A673 (cell line): ENCODE measurements around the gene EIPR1. TPM values are rescaled to one million over a fixed set of nuclear protein-coding genes. Genes with fewer than 3 reads are reported as not detected.

Experiments used
- BruUV-seq: library from RNA; stranded (reverse); fragments of 400-500 nt; replicated peaks from 2 replicates; lab custom pipeline; 2021; lab: Mats Ljungman, UMichigan
- CTCF ChIA-PET: fragments of 300-600 bp; sonication (Branson Sonifier 250); formaldehyde crosslinking; loops from one replicate; lab custom pipeline; 2022; ENCODE audit warnings: antibody characterized with exemption; lab: Charles Lee
- POLR2A ChIA-PET: fragments of 300-600 bp; sonication (Branson Sonifier 250); formaldehyde crosslinking; loops from one replicate; lab custom pipeline; 2022; ENCODE audit warnings: antibody characterized with exemption; ENCODE audit not compliant: low non-redundant PET; lab: Charles Lee
- DNase-seq: peaks from one replicate; pipeline ENCODE4 v3.0.0-alpha.2; 2015; ENCODE audit warnings: low spot score
- H3K27ac ChIP-seq: fragments of 200-600 bp; sonication (generic); 2 replicates; pipeline ENCODE4 v1.5.1; 2016; ENCODE audit warnings: mixed run types, low read depth, mild to moderate bottlenecking, mixed read lengths, antibody characterized with exemption, low read length; ENCODE audit not compliant: poor library complexity, severe bottlenecking
- H3K27me3 ChIP-seq: fragments of 200-600 bp; sonication (generic); replicated peaks from 2 replicates; pipeline ENCODE4 v1.6.1; 2017; ENCODE audit warnings: mixed run types, low read depth, mild to moderate bottlenecking, mixed read lengths, antibody characterized with exemption, low read length; ENCODE audit not compliant: insufficient read depth, poor library complexity
- H3K36me3 ChIP-seq: fragments of 200-600 bp; sonication (generic); 2 replicates; pipeline ENCODE4 v1.6.1; 2016; ENCODE audit warnings: mixed run types, mild to moderate bottlenecking, mixed read lengths, antibody characterized with exemption, low read length; ENCODE audit not compliant: insufficient read depth, poor library complexity, severe bottlenecking
- H3K4me1 ChIP-seq: fragments of 200-600 bp; sonication (generic); 2 replicates; pipeline ENCODE4 v1.6.1; 2017; ENCODE audit warnings: mixed run types, mild to moderate bottlenecking, mixed read lengths, antibody characterized with exemption, low read length; ENCODE audit not compliant: insufficient read depth, poor library complexity, severe bottlenecking
- H3K4me3 ChIP-seq: fragments of 200-600 bp; sonication (generic); 2 replicates; pipeline ENCODE4 v1.5.1; 2016; ENCODE audit warnings: low read depth, mixed run types, mild to moderate bottlenecking, mixed read lengths, low read length; ENCODE audit not compliant: poor library complexity, severe bottlenecking
- H3K9me3 ChIP-seq: fragments of 200-600 bp; sonication (generic); 2 replicates; pipeline ENCODE4 v1.6.1; 2016; ENCODE audit warnings: mixed run types, low read depth, mild to moderate bottlenecking, mixed read lengths, antibody characterized with exemption, low read length; ENCODE audit not compliant: poor library complexity, severe bottlenecking
- CTCF ChIP-seq: fragments of 300-800, 200-600 bp; sonication (generic); conservative IDR thresholded peaks from 2 replicates; pipeline ENCODE4 v1.5.1; 2017; ENCODE audit warnings: low read depth, mild to moderate bottlenecking, antibody characterized with exemption, low read length, moderate library complexity, mixed read lengths
- EZH2 ChIP-seq: fragments of 200-600 bp; sonication (generic); IDR thresholded peaks from 2 replicates; pipeline ENCODE4 v1.6.1; 2017; ENCODE audit warnings: borderline replicate concordance, low read depth, mild to moderate bottlenecking, mixed read lengths, antibody characterized with exemption, low read length; ENCODE audit not compliant: poor library complexity, severe bottlenecking
- intact Hi-C: fragments of 100-400 bp; cut with micrococcal nuclease; formaldehyde crosslinking; loops from one replicate; pipeline ENCODE4 v1.10.0; 2022; ENCODE audit not compliant: unreplicated experiment
- total RNA-seq: library from RNA; stranded (reverse); gene quantifications from 2 replicates; pipeline ENCODE4 v1.2.3, GENCODE V29; 2021

EIPR1 gene
- total RNA-seq, 1 experiment from 2014 or later = 37.0 TPM

- Histone ChIP-seq H3K36me3 (no peaks in the 10 kb centered on the region), H3K4me1 (peaks cover 20% of the 10 kb centered on the region), H3K27me3 (no peaks in the 10 kb centered on the region), H3K27ac (no peak overlapping the region), H3K9me3 (peaks cover 12% of the 10 kb centered on the region), H3K4me3 (no peak overlapping the region)
- no peak for TF ChIP-seq CTCF
- TF ChIP-seq EZH2 = no peak
- no TSS peak for BruUV-seq
- CTCF ChIA-PET = no interaction called here
- intact Hi-C loops = no loop called here
- POLR2A ChIA-PET = no interaction called here
- DNase-seq = no peak
Observed at GRCh38 chr2:3270095-3270478, 107.5 kb downstream of the EIPR1 start.

- H3K4me1 ChIP-seq = peaks cover 21% of the 10 kb centered on the region
- no peak overlapping the region for H3K4me3 ChIP-seq
- TF ChIP-seq EZH2 (no peak), CTCF (no peak)
- no peaks in the 10 kb centered on the region for H3K36me3 ChIP-seq
- DNase-seq = no peak
- no peaks in the 10 kb centered on the region for H3K27me3 ChIP-seq
- peaks cover 8% of the 10 kb centered on the region for H3K9me3 ChIP-seq
- no peak overlapping the region for H3K27ac ChIP-seq
- intact Hi-C loops = no loop called here
- CTCF ChIA-PET = no interaction called here
- POLR2A ChIA-PET = no interaction called here
- BruUV-seq = no TSS peak
Observed at GRCh38 chr2:3269425-3270094, 108.1 kb downstream of the EIPR1 start.

GRCh38 chr2:3268705-3269029, 109.0 kb downstream of the EIPR1 start:
- no peak for DNase-seq
- TF ChIP-seq CTCF (no peak), EZH2 (no peak)
- ChIA-PET POLR2A (no interaction called here), CTCF (no interaction called here)
- no peaks in the 10 kb centered on the region for H3K36me3 ChIP-seq
- BruUV-seq = no TSS peak
- no peaks in the 10 kb centered on the region for H3K27me3 ChIP-seq
- no peak overlapping the region for H3K4me3 ChIP-seq
- H3K4me1 ChIP-seq = peaks cover 21% of the 10 kb centered on the region
- H3K9me3 ChIP-seq = peaks cover 6% of the 10 kb centered on the region
- H3K27ac ChIP-seq = no peak overlapping the region
- intact Hi-C loops = no loop called here
